ENCODE results near the gene NDUFAF8.

DNA sequence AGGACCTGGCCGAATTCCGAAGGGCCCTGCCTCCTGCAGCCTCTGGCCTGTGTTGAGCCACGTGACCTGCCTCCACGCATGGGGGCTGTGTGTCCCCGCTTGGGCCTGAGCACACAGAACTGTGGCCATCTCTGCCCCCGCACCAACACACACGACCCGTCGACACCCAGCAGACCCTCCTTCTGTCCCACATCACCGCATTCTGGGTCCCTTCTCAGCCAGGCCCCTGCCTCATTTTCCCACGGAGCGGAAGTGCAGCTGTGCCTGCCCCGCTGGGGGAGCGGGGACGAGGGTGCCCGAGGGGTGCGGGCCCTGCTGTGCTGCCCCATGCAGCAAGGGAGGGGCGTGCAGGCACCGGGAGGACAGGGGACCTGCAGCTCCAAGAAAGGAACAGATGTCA, 18.4 kb downstream of the NDUFAF8 start:
- TF ChIP-seq, protein P1, sequence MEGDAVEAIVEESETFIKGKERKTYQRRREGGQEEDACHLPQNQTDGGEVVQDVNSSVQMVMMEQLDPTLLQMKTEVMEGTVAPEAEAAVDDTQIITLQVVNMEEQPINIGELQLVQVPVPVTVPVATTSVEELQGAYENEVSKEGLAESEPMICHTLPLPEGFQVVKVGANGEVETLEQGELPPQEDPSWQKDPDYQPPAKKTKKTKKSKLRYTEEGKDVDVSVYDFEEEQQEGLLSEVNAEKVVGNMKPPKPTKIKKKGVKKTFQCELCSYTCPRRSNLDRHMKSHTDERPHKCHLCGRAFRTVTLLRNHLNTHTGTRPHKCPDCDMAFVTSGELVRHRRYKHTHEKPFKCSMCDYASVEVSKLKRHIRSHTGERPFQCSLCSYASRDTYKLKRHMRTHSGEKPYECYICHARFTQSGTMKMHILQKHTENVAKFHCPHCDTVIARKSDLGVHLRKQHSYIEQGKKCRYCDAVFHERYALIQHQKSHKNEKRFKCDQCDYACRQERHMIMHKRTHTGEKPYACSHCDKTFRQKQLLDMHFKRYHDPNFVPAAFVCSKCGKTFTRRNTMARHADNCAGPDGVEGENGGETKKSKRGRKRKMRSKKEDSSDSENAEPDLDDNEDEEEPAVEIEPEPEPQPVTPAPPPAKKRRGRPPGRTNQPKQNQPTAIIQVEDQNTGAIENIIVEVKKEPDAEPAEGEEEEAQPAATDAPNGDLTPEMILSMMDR (IDR thresholded peaks at IDR 0.05), result no peak
- TF ChIP-seq POLR2A (IDR thresholded peaks at IDR 0.05), result no peak
